ENCODE results near the gene ATAD3A. TPM values are rescaled to one million over a fixed set of nuclear protein-coding genes. Genes with fewer than 3 reads are reported as not detected.

Gene ATAD3A
- total RNA-seq, 2 donors from 2014 or later: 20.3 to 23.3 TPM

Other genes starting within 250 kb of the ATAD3A start
- gene UBE2J2, start 238.3 kb upstream of the ATAD3A start, total RNA-seq: 10 to 100 TPM; 50.6 to 57.7 TPM
- 1 to 10 TPM; 4.6 to 8.0 TPM for gene SCNN1D, start 231.7 kb upstream of the ATAD3A start, total RNA-seq
- gene ACAP3, start 204.2 kb upstream of the ATAD3A start, total RNA-seq: 10 to 100 TPM; 63.5 to 66.2 TPM
- gene PUSL1, start 203.6 kb upstream of the ATAD3A start, total RNA-seq: 10 to 100 TPM; 10.6 to 14.9 TPM
- gene INTS11, start 187.5 kb upstream of the ATAD3A start, total RNA-seq: 100 to 1,000 TPM; 130 to 132 TPM
- 10 to 100 TPM; 14.3 to 15.7 TPM for gene CPTP, start 187.4 kb upstream of the ATAD3A start, total RNA-seq
- gene TAS1R3, start 180.9 kb upstream of the ATAD3A start, total RNA-seq: under 1 TPM; 0.72 to 0.96 TPM
- gene DVL1, start 162.7 kb upstream of the ATAD3A start, total RNA-seq: 10 to 100 TPM; 41.0 to 45.8 TPM
- gene MXRA8, start 153.6 kb upstream of the ATAD3A start, total RNA-seq: 1 to 10 TPM in 1 of 2 donors, under 1 TPM in 1; 0.42 to 1.0 TPM
- gene AURKAIP1, start 137.0 kb upstream of the ATAD3A start, total RNA-seq: 10 to 100 TPM; 58.3 to 62.6 TPM
- 100 to 1,000 TPM; 231 to 252 TPM for gene CCNL2, start 112.8 kb upstream of the ATAD3A start, total RNA-seq
- 10 to 100 TPM; 88.0 to 92.1 TPM for gene MRPL20, start 104.9 kb upstream of the ATAD3A start, total RNA-seq
- gene ANKRD65, start 90.9 kb upstream of the ATAD3A start, total RNA-seq: not detected
- not detected for gene VWA1, start 76.5 kb upstream of the ATAD3A start, total RNA-seq
- gene ATAD3C, start 62.5 kb upstream of the ATAD3A start, total RNA-seq: 1 to 10 TPM in 1 of 2 donors, under 1 TPM in 1; 0.13 to 2.9 TPM
- gene ATAD3B, start 40.4 kb upstream of the ATAD3A start, total RNA-seq: 10 to 100 TPM; 41.7 to 45.1 TPM
- under 1 TPM in 1 of 2 donors, not detected in 1; 0.44 TPM for gene TMEM240, start 28.5 kb downstream of the ATAD3A start, total RNA-seq
- gene SSU72, start 62.7 kb downstream of the ATAD3A start, total RNA-seq: 100 to 1,000 TPM in 1 of 2 donors, 10 to 100 TPM in 1; 99.3 to 103 TPM
- 1 to 10 TPM; 3.3 to 3.4 TPM for gene FNDC10, start 88.0 kb downstream of the ATAD3A start, total RNA-seq
- gene MIB2, start 103.3 kb downstream of the ATAD3A start, total RNA-seq: 10 to 100 TPM; 42.0 to 50.0 TPM
- gene MMP23B, start 120.0 kb downstream of the ATAD3A start, total RNA-seq: 1 to 10 TPM; 3.9 to 4.2 TPM
- 10 to 100 TPM; 43.9 to 49.8 TPM for gene CDK11B, start 146.8 kb downstream of the ATAD3A start, total RNA-seq
- 10 to 100 TPM; 67.5 to 87.3 TPM for gene SLC35E2B, start 180.6 kb downstream of the ATAD3A start, total RNA-seq
- 100 to 1,000 TPM; 218 to 232 TPM for gene CDK11A, start 212.2 kb downstream of the ATAD3A start, total RNA-seq